HG03135 (cell line): ENCODE data around the gene MGAT3.

Experiments
- ATAC-seq: cut with Tn5 transposase; IDR thresholded peaks from one replicate; pipeline ENCODE4 v1.9.1; 2021; ENCODE audit warnings: mild to moderate bottlenecking, moderate library complexity; ENCODE audit not compliant: unreplicated experiment

The MGAT3 gene

DNA sequence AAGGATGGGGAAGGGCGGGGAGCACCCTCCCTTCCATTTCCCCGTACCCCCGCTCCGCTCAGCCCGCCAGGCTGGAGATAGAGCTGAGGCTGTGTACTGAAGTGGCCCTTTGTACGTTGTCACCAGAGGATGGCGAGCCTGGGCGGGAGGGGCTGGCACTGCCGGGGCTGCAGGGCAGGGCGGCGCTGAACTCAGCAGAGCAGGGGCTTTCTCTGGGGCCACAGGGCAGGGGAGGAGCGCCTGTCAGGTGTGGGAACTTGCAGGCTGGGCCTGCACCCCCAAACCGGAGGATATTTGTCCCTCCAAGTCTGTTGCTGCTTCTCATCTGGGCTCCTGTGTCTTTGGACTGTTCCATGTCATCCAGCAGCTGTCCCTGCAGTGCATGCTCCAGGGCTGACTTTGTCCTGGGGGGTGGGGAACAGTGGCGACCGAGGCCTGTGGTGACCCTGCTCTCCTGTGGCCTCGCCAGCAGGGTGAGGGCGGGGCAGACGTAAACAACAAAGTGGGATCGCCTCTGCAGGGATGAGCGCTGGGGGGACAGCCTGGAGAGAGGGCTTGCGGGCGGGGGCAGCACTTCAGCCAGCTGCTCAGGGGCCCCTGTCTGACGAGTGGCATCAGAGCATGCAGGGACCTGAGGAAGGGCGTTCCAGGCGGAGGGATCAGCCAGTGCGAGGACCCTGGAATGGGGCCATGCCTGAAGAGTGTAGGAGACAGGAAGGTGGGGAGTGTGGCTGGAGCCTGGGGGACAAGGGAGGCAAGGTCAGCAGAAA, 13.1 kb downstream of the MGAT3 start:
- ATAC-seq = no peak

DNA sequence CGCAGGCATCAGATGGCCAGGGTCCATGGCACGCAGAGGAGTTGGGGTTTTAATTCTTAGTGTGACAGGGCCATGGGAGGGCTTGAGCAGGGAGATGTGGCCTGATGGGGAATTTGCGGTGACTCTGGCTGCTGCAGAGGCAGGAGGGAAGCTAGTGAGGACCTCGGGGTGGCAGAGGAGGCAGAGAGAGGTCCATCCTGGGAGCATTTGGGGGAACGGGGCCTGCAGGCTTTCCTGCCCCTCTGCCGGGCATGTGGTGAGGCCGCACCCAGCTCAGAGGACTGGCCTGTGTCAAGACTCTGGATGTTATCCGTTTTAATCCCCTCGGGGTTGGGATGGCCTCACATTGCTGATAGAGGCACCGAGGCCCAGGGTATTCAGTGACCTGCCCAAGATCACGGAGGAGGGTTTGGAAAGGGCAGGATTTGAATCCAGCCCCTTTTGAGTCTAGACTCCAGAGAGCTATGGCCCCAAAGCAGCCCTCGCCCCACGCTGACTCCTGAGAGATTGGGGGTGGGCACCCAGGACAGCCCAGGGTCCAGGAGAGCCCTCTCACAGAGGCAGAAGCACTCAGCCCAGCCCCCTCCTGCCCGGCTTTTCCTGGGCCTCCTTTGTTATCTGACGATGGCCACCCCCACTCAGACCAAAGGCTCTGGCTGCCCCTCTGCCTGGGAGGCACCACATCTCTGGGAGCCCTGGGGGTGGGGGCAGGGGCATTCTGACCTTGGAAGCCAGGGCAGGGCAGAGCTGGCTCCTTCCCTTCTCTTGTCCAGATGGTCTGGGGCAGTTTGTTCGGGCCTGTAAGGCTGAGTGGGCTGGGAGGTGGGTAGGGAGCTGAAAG, 13.9 kb downstream of the MGAT3 start:
- no peak for ATAC-seq

DNA sequence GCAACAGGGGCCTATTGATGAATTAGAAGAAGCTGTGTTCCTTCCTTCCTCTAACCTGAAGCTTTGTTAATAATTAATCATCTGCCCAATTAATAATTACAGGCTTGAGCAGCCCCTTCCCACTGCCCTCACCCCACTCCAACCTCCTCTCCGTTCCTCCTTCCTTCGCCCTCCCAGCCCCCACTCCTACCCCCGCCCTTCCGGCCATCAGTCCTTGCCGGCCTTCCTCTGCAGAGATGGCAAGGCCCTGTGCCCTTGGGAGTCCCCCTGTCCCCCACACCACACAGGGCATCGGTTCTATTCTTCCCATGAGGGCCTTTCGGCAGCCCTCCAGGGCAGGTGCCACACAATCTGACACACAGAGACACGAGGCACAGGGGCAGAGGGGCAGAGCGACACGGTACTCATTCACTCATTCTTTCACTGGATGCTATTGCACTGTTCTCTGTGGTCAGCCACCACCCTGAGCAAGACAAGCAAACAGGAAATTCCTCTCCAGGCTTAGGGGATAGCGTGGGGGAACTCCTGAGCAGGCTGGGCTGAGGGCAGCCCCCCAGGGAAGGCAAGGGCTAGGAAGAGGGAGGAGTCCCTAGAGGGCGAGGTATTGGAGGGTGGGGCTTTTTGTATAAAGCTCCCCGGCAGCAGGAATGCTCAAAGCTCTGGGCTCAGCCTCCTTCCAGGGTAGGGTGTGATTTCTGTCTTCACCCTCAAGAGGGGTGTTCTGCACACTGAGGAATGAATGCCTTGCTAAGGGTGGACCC, 14.7 kb downstream of the MGAT3 start:
- ATAC-seq = no peak

GRCh38 chr22:39472570-39473556, 16.1 kb downstream of the MGAT3 start:
- no peak for ATAC-seq

DNA sequence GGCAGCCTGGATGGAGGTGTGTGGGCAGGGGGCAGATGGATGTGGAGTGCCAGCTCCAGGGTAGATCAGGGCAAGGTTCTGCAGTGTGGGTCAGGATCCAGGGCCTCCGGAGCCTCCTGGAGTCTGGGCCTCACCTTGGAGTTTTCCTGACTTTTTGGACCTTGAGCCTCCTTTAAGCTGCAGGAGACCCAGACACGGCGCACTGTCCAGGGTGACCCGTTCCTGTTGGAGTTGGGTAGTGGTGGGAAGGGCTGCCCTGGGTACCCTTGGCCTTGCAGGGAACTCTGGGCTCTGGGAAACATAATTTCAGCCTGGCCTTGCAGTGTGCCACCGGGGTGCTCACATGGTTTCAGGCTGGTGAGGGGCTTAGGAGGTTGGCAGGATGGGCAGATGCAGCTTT, 17.0 kb downstream of the MGAT3 start:
- ATAC-seq = no peak

DNA sequence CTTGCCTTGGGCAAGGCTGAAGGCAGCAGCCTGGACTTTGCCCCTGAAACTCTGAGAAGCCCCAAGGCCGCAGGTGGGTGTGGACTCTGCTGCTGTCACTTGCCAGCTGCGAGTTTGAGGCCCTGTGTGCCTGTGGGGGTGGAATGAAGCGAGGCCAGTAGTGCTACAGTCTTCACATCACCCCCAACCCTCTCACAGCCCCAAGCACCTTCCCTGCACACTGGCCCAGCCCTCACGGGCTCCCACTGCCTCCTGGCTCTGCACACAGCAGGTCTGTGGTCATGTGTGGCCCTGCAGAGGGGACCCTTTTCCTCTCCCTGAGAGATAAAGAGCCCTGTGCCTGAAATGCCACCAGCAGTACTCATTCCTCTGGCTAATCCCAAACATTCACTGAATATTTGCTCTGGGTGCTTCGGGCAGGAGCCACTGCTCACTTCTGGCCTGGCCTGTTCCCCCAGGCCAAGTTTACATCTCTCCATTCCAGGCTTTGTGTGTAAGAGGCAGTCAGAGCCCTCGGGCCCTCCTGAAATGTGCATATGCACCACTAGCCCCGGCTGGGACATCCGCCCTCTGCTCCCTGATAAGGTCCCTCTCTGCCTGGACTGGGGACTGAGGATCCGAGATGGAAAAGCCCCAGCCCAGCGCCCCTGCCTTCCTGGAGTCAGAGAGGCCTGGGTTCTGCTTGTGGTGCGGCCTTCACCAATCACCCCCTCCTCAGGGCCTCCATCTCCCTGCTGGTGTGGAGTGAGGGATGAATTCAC, 17.7 kb downstream of the MGAT3 start:
- ATAC-seq = no peak

- ATAC-seq = no peak
Observed at GRCh38 chr22:39475337-39475736, 18.5 kb downstream of the MGAT3 start.

GRCh38 chr22:39475902-39476301, 19.1 kb downstream of the MGAT3 start:
- no peak for ATAC-seq

DNA sequence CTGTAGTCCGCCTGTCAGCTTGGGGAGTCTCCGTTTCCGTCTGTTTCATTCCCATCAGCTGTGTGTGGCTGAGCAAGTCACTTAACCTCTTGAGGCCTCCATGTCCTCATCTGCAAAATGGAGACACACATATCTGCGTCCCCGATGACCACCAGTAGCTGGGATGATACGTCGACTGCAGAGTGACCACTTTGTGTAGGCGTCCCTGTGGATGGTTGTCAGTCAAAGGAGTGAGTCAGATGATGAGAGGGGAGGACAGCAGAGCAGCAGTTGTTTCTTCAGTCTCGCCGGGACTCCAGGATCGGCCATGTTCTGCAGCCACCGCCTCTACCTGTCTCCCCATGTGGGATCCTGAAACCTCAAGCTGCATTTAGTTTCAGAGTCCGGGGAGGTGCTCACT, 19.9 kb downstream of the MGAT3 start:
- ATAC-seq = no peak

- ATAC-seq = no peak
Observed at GRCh38 chr22:39477542-39477941, 20.7 kb downstream of the MGAT3 start.

- ATAC-seq = no peak
Observed at GRCh38 chr22:39478441-39478850, 21.6 kb downstream of the MGAT3 start.

GRCh38 chr22:39479254-39479653, 22.4 kb downstream of the MGAT3 start:
- no peak for ATAC-seq

- ATAC-seq = no peak
Observed at GRCh38 chr22:39480557-39480956, 23.7 kb downstream of the MGAT3 start.

- ATAC-seq = no peak
Observed at GRCh38 chr22:39481054-39481453, 24.2 kb downstream of the MGAT3 start.

GRCh38 chr22:39481595-39481994, 24.8 kb downstream of the MGAT3 start:
- ATAC-seq = no peak

DNA sequence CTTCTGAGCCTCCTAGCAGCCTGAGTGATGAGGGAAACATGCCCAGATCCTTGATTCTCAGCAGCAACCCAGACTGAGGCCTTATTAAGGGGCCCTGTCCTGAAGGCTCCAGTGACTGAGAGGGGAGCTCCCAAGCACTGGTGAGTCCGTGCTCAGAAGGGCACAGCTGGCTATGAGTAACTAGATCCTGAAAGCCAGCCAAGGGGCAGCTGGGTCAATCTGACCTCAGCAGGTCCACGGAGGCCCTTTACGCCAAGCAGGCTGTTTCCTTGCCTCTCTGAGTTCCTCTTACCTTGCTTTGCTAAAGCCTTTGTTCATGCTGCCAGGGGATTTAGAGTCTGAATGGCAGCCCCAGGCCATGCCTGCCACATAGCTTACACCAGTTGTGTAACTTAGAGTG, 26.0 kb downstream of the MGAT3 start:
- ATAC-seq = no peak

- ATAC-seq = no peak
Observed at GRCh38 chr22:39486951-39487825, 30.4 kb downstream of the MGAT3 start.

DNA sequence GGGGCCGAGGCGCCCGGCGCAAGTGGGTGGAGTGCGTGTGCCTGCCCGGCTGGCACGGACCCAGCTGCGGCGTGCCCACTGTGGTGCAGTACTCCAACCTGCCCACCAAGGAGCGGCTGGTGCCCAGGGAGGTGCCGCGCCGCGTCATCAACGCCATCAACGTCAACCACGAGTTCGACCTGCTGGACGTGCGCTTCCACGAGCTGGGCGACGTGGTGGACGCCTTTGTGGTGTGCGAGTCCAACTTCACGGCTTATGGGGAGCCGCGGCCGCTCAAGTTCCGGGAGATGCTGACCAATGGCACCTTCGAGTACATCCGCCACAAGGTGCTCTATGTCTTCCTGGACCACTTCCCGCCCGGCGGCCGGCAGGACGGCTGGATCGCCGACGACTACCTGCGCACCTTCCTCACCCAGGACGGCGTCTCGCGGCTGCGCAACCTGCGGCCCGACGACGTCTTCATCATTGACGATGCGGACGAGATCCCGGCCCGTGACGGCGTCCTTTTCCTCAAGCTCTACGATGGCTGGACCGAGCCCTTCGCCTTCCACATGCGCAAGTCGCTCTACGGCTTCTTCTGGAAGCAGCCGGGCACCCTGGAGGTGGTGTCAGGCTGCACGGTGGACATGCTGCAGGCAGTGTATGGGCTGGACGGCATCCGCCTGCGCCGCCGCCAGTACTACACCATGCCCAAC, 31.2 kb downstream of the MGAT3 start:
- no peak for ATAC-seq
